T-helper 17 cell (primary cell): ENCODE data around the gene BMP8B. TPM values are rescaled to one million over a fixed set of nuclear protein-coding genes. Genes with fewer than 3 reads are reported as not detected.
"Not testable (repeated sequence)": the region's sequence is repeated elsewhere in the genome, so short reads cannot be mapped to it uniquely, and the experiment has no call there.

Experiments used
- ATAC-seq: fragments of 150-1000 bp; cut with Tn5 transposase; 2 replicates; pipeline ENCODE4 v1.10.0; 2021; ENCODE audit warnings: mild to moderate bottlenecking, moderate library complexity
- DNase-seq, 3 donors: peaks; one replicate each; pipeline versions ENCODE4 v3.0.0 to v3.0.0-alpha.2; 2020 to 2021
- H3K9me3 ChIP-seq: one replicate; pipeline ENCODE4 v1.7.0; 2013; ENCODE audit warnings: low read length, mild to moderate bottlenecking; ENCODE audit not compliant: control insufficient read depth, poor library complexity, severe bottlenecking
- H3K27ac Mint-ChIP-seq: one replicate; pipeline ENCODE4 v1.8.0; 2022; ENCODE audit warnings: mild to moderate bottlenecking, moderate library complexity, mixed read lengths
- H3K27me3 Mint-ChIP-seq: one replicate; pipeline ENCODE4 v1.8.0; 2022; ENCODE audit warnings: mixed read lengths
- H3K36me3 Mint-ChIP-seq: one replicate; pipeline ENCODE4 v1.8.0; 2022; ENCODE audit warnings: low read depth, mixed read lengths
- H3K4me1 Mint-ChIP-seq: one replicate; pipeline ENCODE4 v1.8.0; 2022; ENCODE audit warnings: mild to moderate bottlenecking, mixed read lengths
- H3K4me3 Mint-ChIP-seq: one replicate; pipeline ENCODE4 v1.8.0; 2022; ENCODE audit warnings: mild to moderate bottlenecking, moderate library complexity, mixed read lengths
- total RNA-seq, 4 donors: library from RNA in 2 of 4; stranded (reverse) in 2 of 4; gene quantifications; one replicate each; pipeline ENCODE4 v1.2.3 and lab custom pipeline; 2022 to 2026

BMP8B gene
- total RNA-seq, 2 donors from 2014 or later = 1.3 TPM; not detected in 1

GRCh38 chr1:39825432-39825941 lies 36.8 kb upstream of the BMP8B start:
- Mint-ChIP-seq H3K4me1 (peaks cover 12% of the 10 kb centered on the region), H3K4me3 (no peak overlapping the region), H3K27ac (no peak overlapping the region), H3K27me3 (peaks cover 33% of the 10 kb centered on the region), H3K36me3 (peaks cover 8% of the 10 kb centered on the region)
- ATAC-seq (no peak), DNase-seq (no peak)
- no peaks in the 10 kb centered on the region for H3K9me3 ChIP-seq

- H3K4me1 Mint-ChIP-seq, H3K9me3 ChIP-seq, H3K4me3 Mint-ChIP-seq, H3K27ac Mint-ChIP-seq, ATAC-seq, DNase-seq, H3K36me3 Mint-ChIP-seq: not testable (repeated sequence)
- peaks cover 17% of the 10 kb centered on the region for H3K27me3 Mint-ChIP-seq
These were observed 34.8 kb upstream of the BMP8B start for GRCh38 chr1:39823450-39823849.

DNA sequence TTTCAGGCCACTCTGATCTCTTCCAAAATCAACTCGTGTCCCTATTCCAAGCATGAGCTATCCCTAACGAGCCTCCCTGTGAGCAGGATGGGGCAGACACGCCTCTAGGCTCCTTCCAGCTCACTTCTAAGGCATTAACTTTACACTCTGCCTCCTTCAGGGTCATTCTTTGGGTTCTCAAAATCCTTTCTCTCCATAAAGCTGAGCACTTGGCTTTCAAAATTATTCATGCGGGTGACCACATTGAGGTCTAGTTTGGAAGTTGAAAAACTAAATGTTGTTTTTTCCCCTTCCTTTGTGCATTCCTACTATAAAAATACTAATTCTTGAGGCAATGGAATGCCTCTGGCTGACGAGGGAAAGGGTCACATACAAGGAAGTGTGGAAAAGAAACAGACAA lies 33.5 kb upstream of the BMP8B start:
- H3K4me1 Mint-ChIP-seq = peaks cover 5% of the 10 kb centered on the region
- H3K27ac Mint-ChIP-seq = no peak overlapping the region
- no peak overlapping the region for H3K4me3 Mint-ChIP-seq
- no peaks in the 10 kb centered on the region for H3K9me3 ChIP-seq
- ATAC-seq (no peak), DNase-seq (no peak)
- H3K36me3 Mint-ChIP-seq = peaks cover 2% of the 10 kb centered on the region
- H3K27me3 Mint-ChIP-seq = peaks cover 18% of the 10 kb centered on the region

DNA sequence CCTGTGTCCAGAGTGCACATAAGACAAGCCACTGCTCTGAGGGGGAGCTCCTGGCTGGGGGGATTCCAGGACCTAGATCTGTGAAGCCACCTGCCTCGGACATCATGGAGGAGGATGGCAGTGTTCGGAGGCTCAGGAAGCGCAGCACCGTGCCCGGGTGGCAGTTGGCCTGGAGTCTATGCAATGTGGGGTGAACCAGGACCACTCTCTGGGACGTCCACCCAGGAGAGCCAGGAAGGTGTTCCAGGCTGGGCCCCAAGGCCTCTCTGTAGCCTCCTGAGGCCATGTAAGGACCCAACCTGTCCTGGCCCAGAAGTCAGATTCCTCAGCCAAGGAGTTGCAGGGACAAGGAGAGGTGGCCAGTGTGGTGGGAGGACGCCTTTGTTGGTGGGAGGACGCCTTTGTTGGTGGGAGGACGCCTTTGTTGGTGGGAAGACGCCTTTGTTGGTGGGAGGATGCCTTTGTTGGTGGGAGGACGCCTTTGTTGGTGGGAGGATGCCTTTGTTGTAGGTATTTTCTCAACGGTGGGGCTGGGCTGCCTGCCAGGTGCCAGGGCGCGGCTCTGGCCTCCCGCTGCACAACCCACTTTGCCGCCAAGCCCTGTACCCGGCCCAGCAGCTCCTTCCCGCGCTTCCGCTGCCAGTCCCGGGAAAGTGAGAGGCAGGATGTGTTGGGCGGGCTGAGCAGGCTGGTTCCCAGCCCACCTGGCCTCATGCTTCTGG lies 30.6 kb upstream of the BMP8B start:
- peaks cover 2% of the 10 kb centered on the region for H3K36me3 Mint-ChIP-seq
- DNase-seq = no peak
- no peak overlapping the region for H3K27ac Mint-ChIP-seq
- H3K27me3 Mint-ChIP-seq = peaks cover 38% of the 10 kb centered on the region
- ATAC-seq = no peak
- peaks cover 5% of the 10 kb centered on the region for H3K4me1 Mint-ChIP-seq
- H3K9me3 ChIP-seq = no peaks in the 10 kb centered on the region
- no peak overlapping the region for H3K4me3 Mint-ChIP-seq

- DNase-seq (no peak), ATAC-seq (no peak)
- no peak overlapping the region for H3K27ac Mint-ChIP-seq
- H3K27me3 Mint-ChIP-seq = peaks cover 38% of the 10 kb centered on the region
- no peaks in the 10 kb centered on the region for H3K9me3 ChIP-seq
- no peak overlapping the region for H3K4me3 Mint-ChIP-seq
- H3K36me3 Mint-ChIP-seq = peaks cover 2% of the 10 kb centered on the region
- H3K4me1 Mint-ChIP-seq = peaks cover 5% of the 10 kb centered on the region
These were observed 29.8 kb upstream of the BMP8B start for GRCh38 chr1:39818482-39818881.

DNA sequence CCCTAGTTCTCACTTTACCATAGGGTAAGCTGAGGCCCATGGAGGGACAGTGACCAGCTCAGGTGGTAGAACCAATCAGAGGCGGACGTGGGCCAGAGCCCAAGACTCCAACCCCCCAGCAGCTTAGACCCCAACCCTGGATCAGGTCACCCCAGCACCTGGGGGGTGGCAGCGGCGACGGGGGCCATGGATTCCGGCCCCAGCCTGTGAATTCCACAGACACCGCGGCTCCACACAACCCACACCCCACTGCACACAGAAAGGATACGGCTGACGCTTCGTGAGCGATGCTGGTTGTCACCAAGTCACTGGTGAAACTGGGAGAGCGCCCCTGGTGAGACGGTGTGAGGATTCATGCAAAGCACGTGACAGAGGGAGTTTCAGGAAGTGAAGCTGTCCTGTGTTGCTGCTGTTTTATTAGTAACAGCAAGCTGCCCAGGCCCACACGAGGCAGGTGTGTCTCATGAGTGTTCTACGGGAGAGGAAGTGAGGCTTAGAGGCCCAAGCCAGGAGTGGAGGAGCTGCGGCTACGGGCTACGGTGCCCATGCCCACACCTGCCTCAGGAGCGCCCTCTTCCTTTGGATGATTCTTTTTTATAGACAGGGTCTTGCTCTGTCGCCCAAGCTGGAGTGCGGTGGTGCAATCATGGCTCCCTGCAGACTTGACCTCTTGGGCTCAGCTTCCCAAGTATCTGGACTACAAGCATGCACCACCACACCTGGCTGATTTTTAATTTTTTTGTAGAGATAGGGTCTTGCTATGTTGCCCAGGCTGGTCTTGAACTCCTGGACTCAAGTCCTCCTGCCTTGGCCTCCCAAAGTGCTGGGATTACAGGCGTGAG lies 28.6 kb upstream of the BMP8B start:
- H3K27me3 Mint-ChIP-seq = peaks cover 43% of the 10 kb centered on the region
- H3K4me3 Mint-ChIP-seq = peak overlapping the region; percentile 78
- H3K27ac Mint-ChIP-seq = peak overlapping the region; percentile 73
- ATAC-seq = peak; percentile 93
- H3K4me1 Mint-ChIP-seq, H3K36me3 Mint-ChIP-seq, H3K9me3 ChIP-seq: not testable (repeated sequence)
- peak; percentile 40 to 52 (median 44) for DNase-seq

- peaks cover 39% of the 10 kb centered on the region for H3K27me3 Mint-ChIP-seq
- DNase-seq (peak; percentile 35 to 58 (median 41)), ATAC-seq (peak; percentile 74)
- H3K27ac Mint-ChIP-seq = peak overlapping the region; percentile 73
- peaks cover 5% of the 10 kb centered on the region for H3K4me1 Mint-ChIP-seq
- peaks cover 2% of the 10 kb centered on the region for H3K36me3 Mint-ChIP-seq
- peak overlapping the region; percentile 78 for H3K4me3 Mint-ChIP-seq
- no peaks in the 10 kb centered on the region for H3K9me3 ChIP-seq
These were observed 27.9 kb upstream of the BMP8B start for GRCh38 chr1:39816415-39817090.

- ATAC-seq (no peak), DNase-seq (no peak)
- Mint-ChIP-seq H3K27me3 (peaks cover 28% of the 10 kb centered on the region), H3K27ac (no peak overlapping the region), H3K4me1 (peaks cover 5% of the 10 kb centered on the region), H3K4me3 (no peak overlapping the region), H3K36me3 (peaks cover 2% of the 10 kb centered on the region)
- H3K9me3 ChIP-seq = no peaks in the 10 kb centered on the region
These were observed 24.2 kb upstream of the BMP8B start for GRCh38 chr1:39812913-39813312.

- H3K36me3 Mint-ChIP-seq = peaks cover 2% of the 10 kb centered on the region
- no peaks in the 10 kb centered on the region for H3K4me1 Mint-ChIP-seq
- peaks cover 7% of the 10 kb centered on the region for H3K27me3 Mint-ChIP-seq
These were observed 20.3 kb upstream of the BMP8B start for GRCh38 chr1:39808784-39809517.

GRCh38 chr1:39805385-39805784 lies 16.7 kb upstream of the BMP8B start:
- DNase-seq (no peak), ATAC-seq (no peak)
- Mint-ChIP-seq H3K27me3 (peaks cover 5% of the 10 kb centered on the region), H3K36me3 (peaks cover 3% of the 10 kb centered on the region), H3K27ac (no peak overlapping the region), H3K4me3 (no peak overlapping the region), H3K4me1 (peaks cover 5% of the 10 kb centered on the region)
- H3K9me3 ChIP-seq = no peaks in the 10 kb centered on the region

More at GRCh38 chr1:39808784-39809517, 20.3 kb upstream of the BMP8B start:
- DNase-seq (no peak), ATAC-seq (no peak)
- no peaks in the 10 kb centered on the region for H3K9me3 ChIP-seq
- Mint-ChIP-seq H3K4me3 (no peak overlapping the region), H3K27ac (no peak overlapping the region)

DNA sequence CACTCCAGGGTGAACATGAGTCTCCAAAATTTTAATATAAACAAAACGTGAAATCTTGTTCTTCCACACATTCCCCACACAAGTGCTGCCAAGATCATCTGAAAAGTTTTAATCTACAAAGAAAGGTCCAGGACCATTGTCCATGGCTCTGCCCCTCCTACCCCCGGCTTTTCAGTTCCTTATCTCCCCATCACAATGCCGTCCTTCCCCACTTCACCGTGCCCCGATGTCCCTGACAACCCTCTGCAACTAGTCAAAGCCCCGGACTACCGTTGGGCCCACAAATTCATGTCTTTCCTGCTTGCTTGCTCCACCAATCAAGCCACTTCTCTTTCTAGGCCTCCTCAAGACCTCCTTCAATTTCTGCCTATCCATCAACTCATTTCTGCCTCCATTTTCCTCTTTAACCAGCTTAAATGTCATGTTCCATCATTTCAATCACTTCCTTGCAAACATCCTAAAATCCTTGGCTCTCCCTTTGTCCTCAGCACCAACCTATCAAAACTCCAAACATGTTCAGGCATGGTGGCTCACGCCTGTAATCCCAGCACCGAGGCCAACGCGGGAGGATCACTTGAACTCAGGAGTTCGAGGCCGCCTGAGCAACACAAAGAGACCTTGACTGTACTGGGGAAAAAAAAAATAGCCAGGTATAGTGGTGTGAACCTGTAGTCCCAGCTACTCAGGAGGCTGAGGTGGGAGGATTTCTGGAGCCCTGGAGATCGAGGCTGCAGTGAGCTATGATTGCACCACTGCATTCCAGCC lies 14.0 kb upstream of the BMP8B start:
- DNase-seq = no peak
- ATAC-seq = no peak
- Mint-ChIP-seq H3K27ac (no peak overlapping the region), H3K27me3 (peaks cover 5% of the 10 kb centered on the region), H3K36me3 (peaks cover 3% of the 10 kb centered on the region), H3K4me1 (peaks cover 7% of the 10 kb centered on the region), H3K4me3 (no peak overlapping the region)
- H3K9me3 ChIP-seq = no peaks in the 10 kb centered on the region

DNA sequence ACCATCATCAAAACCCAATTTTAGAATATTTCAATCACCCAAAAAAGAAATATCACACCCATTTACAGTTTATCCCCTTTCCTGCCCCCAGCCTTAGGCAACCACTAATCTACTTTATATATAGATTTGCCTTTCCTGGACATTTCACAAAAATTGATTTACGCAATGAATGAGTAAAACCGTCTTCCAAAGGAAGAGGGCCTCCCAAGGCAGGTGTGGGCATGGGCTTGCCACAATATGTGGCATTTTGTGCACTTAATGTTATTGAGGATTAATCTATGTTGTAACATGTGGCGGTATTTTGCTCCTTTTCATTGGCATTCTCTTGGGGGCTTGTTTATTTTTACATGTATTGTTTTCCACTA lies 11.8 kb upstream of the BMP8B start:
- Mint-ChIP-seq H3K4me3 (no peak overlapping the region), H3K4me1 (peaks cover 7% of the 10 kb centered on the region), H3K36me3 (peaks cover 3% of the 10 kb centered on the region), H3K27ac (no peak overlapping the region), H3K27me3 (peaks cover 5% of the 10 kb centered on the region)
- ATAC-seq (no peak), DNase-seq (no peak)
- H3K9me3 ChIP-seq = no peaks in the 10 kb centered on the region
